GM18526 (cell line): Measurements from ENCODE around the gene DRICH1.

ENCODE experiments used
- POLR2A ChIP-seq: IDR thresholded peaks from 3 replicates; pipeline ENCODE4 v1.6.1; 2011; ENCODE audit not compliant: insufficient read length; ENCODE audit errors: extremely low read depth

Gene DRICH1

GRCh38 chr22:23632178-23632577 lies at the start of gene DRICH1:
DRICH1 (minus strand) TSS chr22:23632321; CDS start chr22:23632023, 298 bp downstream.
- no peak for TF ChIP-seq POLR2A

GRCh38 chr22:23681026-23681809 lies 49.1 kb upstream of the DRICH1 start:
- no peak for TF ChIP-seq POLR2A

- no peak for TF ChIP-seq POLR2A
These were observed 46.0 kb upstream of the DRICH1 start for GRCh38 chr22:23678133-23678532.

- TF ChIP-seq POLR2A = no peak
These were observed 45.5 kb upstream of the DRICH1 start for GRCh38 chr22:23677701-23677995.

GRCh38 chr22:23675502-23676415 lies 43.6 kb upstream of the DRICH1 start:
- no peak for TF ChIP-seq POLR2A

GRCh38 chr22:23673826-23674690 lies 41.9 kb upstream of the DRICH1 start:
- no peak for TF ChIP-seq POLR2A

GRCh38 chr22:23673050-23673620 lies 41.0 kb upstream of the DRICH1 start:
- no peak for TF ChIP-seq POLR2A

GRCh38 chr22:23670378-23671295 lies 38.5 kb upstream of the DRICH1 start:
- TF ChIP-seq POLR2A = no peak

GRCh38 chr22:23657727-23658126 lies 25.6 kb upstream of the DRICH1 start:
- no peak for TF ChIP-seq POLR2A

GRCh38 chr22:23655891-23656475 lies 23.9 kb upstream of the DRICH1 start:
- no peak for TF ChIP-seq POLR2A

GRCh38 chr22:23652711-23653110 lies 20.6 kb upstream of the DRICH1 start:
- no peak for TF ChIP-seq POLR2A

- no peak for TF ChIP-seq POLR2A
These were observed 20.2 kb upstream of the DRICH1 start for GRCh38 chr22:23652286-23652685.

- TF ChIP-seq POLR2A = no peak
These were observed 19.6 kb upstream of the DRICH1 start for GRCh38 chr22:23651676-23652075.
